Osteoblast (primary cell): Measurements from ENCODE around the gene NDE1. TPM values are rescaled to one million over a fixed set of nuclear protein-coding genes. Genes with fewer than 3 reads are reported as not detected.
A peak's percentile ranks its signal among the peaks of the same experiment; 100 is the strongest.
"Not testable (repeated sequence)": the region's sequence is repeated elsewhere in the genome, so short reads cannot be mapped to it uniquely, and the experiment has no call there.

Source experiments
- DNase-seq: peaks from one replicate; pipeline ENCODE4 v3.0.0; 2011; ENCODE audit warnings: low spot score, mixed read lengths; ENCODE audit not compliant: insufficient read length; ENCODE audit errors: missing footprints
- H2AFZ ChIP-seq: 2 replicates; pipeline ENCODE4 v1.6.0; 2011; ENCODE audit warnings: mild to moderate bottlenecking, low read length
- H3K27ac ChIP-seq: 2 replicates; pipeline ENCODE4 v1.5.1; 2011; ENCODE audit warnings: mild to moderate bottlenecking, low read depth, low read length, moderate library complexity
- H3K27me3 ChIP-seq: 2 replicates; pipeline ENCODE4 v1.6.0; 2012; ENCODE audit warnings: mild to moderate bottlenecking, control low read depth, inconsistent platforms, low read length, moderate library complexity; ENCODE audit not compliant: insufficient read depth
- H3K36me3 ChIP-seq: 2 replicates; pipeline ENCODE4 v1.5.1; 2011; ENCODE audit warnings: mild to moderate bottlenecking, low read length, control low read depth, moderate library complexity; ENCODE audit not compliant: insufficient read depth
- H3K4me1 ChIP-seq: 2 replicates; pipeline ENCODE4 v1.5.1; 2011; ENCODE audit warnings: mild to moderate bottlenecking, low read length, control low read depth, moderate library complexity; ENCODE audit not compliant: insufficient read depth
- H3K4me2 ChIP-seq: 2 replicates; pipeline ENCODE4 v1.6.0; 2011; ENCODE audit warnings: mild to moderate bottlenecking, low read length; ENCODE audit not compliant: insufficient read depth
- H3K4me3 ChIP-seq: fragments of 200-600 bp; sonication (generic); 3 replicates; pipeline ENCODE4 v1.5.1; 2012; ENCODE audit warnings: mild to moderate bottlenecking, low read length, inconsistent platforms; ENCODE audit not compliant: insufficient read depth
- H3K79me2 ChIP-seq: 2 replicates; pipeline ENCODE4 v1.6.0; 2012; ENCODE audit warnings: mild to moderate bottlenecking, low read length, control low read depth, inconsistent platforms; ENCODE audit not compliant: insufficient read depth
- H3K9me3 ChIP-seq: 2 replicates; pipeline ENCODE4 v1.5.1; 2011; ENCODE audit warnings: low read depth, low read length, control low read depth
- H4K20me1 ChIP-seq: 2 replicates; pipeline ENCODE4 v1.6.0; 2012; ENCODE audit warnings: mild to moderate bottlenecking, low read length, control low read depth; ENCODE audit not compliant: insufficient read depth
- CTCF ChIP-seq: IDR thresholded peaks from 2 replicates; pipeline ENCODE4 v1.5.1; 2011; ENCODE audit warnings: mild to moderate bottlenecking, low read depth, low read length, moderate library complexity; ENCODE audit errors: extremely low read depth
- total RNA-seq: library from RNA; depleted of rRNA; stranded (reverse); fragments of >200 nt; gene quantifications from 2 replicates; pipeline ENCODE4 v1.2.3, GENCODE V29; 2012

The NDE1 gene
- total RNA-seq, 1 donor, result 31.5 TPM

- Histone ChIP-seq H3K27ac (no peak overlapping the region), H2AFZ (no peak overlapping the region), H3K27me3 (no peaks in the 10 kb centered on the region), H3K4me3 (no peak overlapping the region), H4K20me1 (peaks cover 7% of the 10 kb centered on the region), H3K4me1 (peaks cover 25% of the 10 kb centered on the region), H3K4me2 (no peak overlapping the region), H3K9me3 (no peaks in the 10 kb centered on the region), H3K79me2 (peaks cover 31% of the 10 kb centered on the region), H3K36me3 (peaks cover 4% of the 10 kb centered on the region)
- no peak for DNase-seq
- no peak for TF ChIP-seq CTCF
Observed at GRCh38 chr16:15647294-15648014, 2.6 kb upstream of the NDE1 start.

- Histone ChIP-seq H2AFZ (no peak overlapping the region), H3K36me3 (peaks cover 6% of the 10 kb centered on the region), H4K20me1 (peaks cover 7% of the 10 kb centered on the region), H3K9me3 (no peaks in the 10 kb centered on the region), H3K27ac (no peak overlapping the region), H3K4me2 (no peak overlapping the region), H3K4me1 (peaks cover 31% of the 10 kb centered on the region), H3K27me3 (no peaks in the 10 kb centered on the region), H3K4me3 (no peak overlapping the region), H3K79me2 (peaks cover 33% of the 10 kb centered on the region)
- TF ChIP-seq CTCF, result no peak
- no peak for DNase-seq
Observed at GRCh38 chr16:15648135-15648730, 1.8 kb upstream of the NDE1 start.

DNA sequence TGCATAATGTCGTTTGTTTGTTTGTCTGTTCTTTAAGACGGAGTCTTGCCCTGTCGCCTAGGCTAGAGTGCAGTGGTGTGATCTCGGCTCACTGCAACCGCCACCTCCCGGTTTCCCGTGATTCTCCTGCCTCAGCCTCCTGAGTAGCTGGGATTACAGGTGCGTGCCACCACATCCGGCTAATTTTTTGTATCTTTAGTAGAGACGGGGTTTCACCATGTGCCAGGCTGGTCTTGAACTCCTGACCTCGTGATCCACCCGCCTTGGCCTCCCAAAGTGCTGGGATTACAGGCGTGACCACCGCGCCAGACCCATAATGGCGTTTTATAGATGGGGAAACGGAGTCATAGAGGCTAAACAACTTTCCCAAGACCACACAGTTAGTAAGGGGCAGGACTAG lies 734 bp upstream of the NDE1 start:
- peaks cover 17% of the 10 kb centered on the region for H4K20me1 ChIP-seq
- peaks cover 28% of the 10 kb centered on the region for H3K4me1 ChIP-seq
- DNase-seq, H3K36me3 ChIP-seq, H3K9me3 ChIP-seq, H3K27me3 ChIP-seq: not testable (repeated sequence)
- H2AFZ ChIP-seq, result peak overlapping the region; percentile 81
- peaks cover 43% of the 10 kb centered on the region for H3K79me2 ChIP-seq
- peak overlapping the region; percentile 48 for H3K27ac ChIP-seq
- H3K4me3 ChIP-seq, result peak overlapping the region; percentile 95
- H3K4me2 ChIP-seq, result peak overlapping the region; percentile 99

- Histone ChIP-seq H3K9me3 (no peaks in the 10 kb centered on the region), H3K4me1 (peaks cover 24% of the 10 kb centered on the region), H2AFZ (peak overlapping the region; percentile 81), H4K20me1 (peaks cover 20% of the 10 kb centered on the region), H3K4me3 (peak overlapping the region; percentile 95), H3K27ac (peak overlapping the region; percentile 48), H3K27me3 (no peaks in the 10 kb centered on the region), H3K79me2 (peaks cover 47% of the 10 kb centered on the region), H3K36me3 (peaks cover 6% of the 10 kb centered on the region), H3K4me2 (peak overlapping the region; percentile 99)
- no peak for DNase-seq
- TF ChIP-seq CTCF, result no peak
Observed at GRCh38 chr16:15649727-15650018, 372 bp upstream of the NDE1 start.
